Testis (tissue), 3 donors: ENCODE data around the gene PTDSS2. TPM values are rescaled to one million over a fixed set of nuclear protein-coding genes. Genes with fewer than 3 reads are reported as not detected.

Experiments used
- DNase-seq: peaks from one replicate; pipeline ENCODE4 v3.0.0-alpha.2; 2019
- H3K27ac ChIP-seq, 2 donors: fragments of 200-600 bp; sonication (generic); one replicate each; pipeline ENCODE4 v1.5.1; 2019
- H3K27me3 ChIP-seq: fragments of 200-600 bp; sonication (generic); one replicate; pipeline ENCODE4 v1.5.1; 2019
- H3K36me3 ChIP-seq: fragments of 200-600 bp; sonication (generic); one replicate; pipeline ENCODE4 v1.5.1; 2017; ENCODE audit warnings: low read depth; ENCODE audit errors: missing control alignments
- H3K4me1 ChIP-seq: fragments of 200-600 bp; sonication (generic); one replicate; pipeline ENCODE4 v1.5.1; 2019
- H3K4me3 ChIP-seq, 2 donors: fragments of 200-600 bp; sonication (generic); one replicate each; pipeline ENCODE4 v1.5.1; 2017 to 2019
- H3K9me3 ChIP-seq: fragments of 200-600 bp; sonication (generic); one replicate; pipeline ENCODE4 v1.5.1; 2017
- CTCF ChIP-seq, 3 experiments: fragments of 450-650 bp in 2 of 3; fragments of 200-600 bp in 1 of 3; sonication (generic) in 1 of 3; IDR thresholded peaks; one replicate each; pipeline ENCODE4 v1.5.1; 2016 to 2019; ENCODE audit warnings: antibody characterized with exemption in 3 of 3, mild to moderate bottlenecking in 2 of 3, moderate library complexity in 1 of 3
- POLR2A ChIP-seq: fragments of 450-650 bp; IDR thresholded peaks from one replicate; pipeline ENCODE4 v1.6.1; 2017; ENCODE audit warnings: antibody characterized with exemption, mild to moderate bottlenecking, moderate library complexity
- WGBS, 2 donors: methylation state at CpG; one replicate each; pipeline ENCODE4 v1.1.5; 2018; 5-methylcytosine and 5-hydroxymethylcytosine counted together
- intact Hi-C: fragments of 100-400 bp; cut with DNase I; formaldehyde crosslinking; loops from one replicate; pipeline ENCODE4 v1.15.1; 2023; ENCODE audit warnings: low total_unique reads
- polyA plus RNA-seq: library from polyadenylated mRNA; stranded (reverse); fragments of 350-450 nt; fragmentation: Illumina TruSeq; extraction: RNeasy Lipid Tissue Mini Kit (QIAGEN cat#74804); gene quantifications from one replicate; pipeline ENCODE4 v1.2.3, GENCODE V29; 2014; ENCODE audit warnings: low read depth, low replicate concordance; ENCODE audit not compliant: insufficient read depth
- total RNA-seq, 2 donors: library from RNA; depleted of rRNA; stranded (reverse); fragments of >200 nt; gene quantifications; one replicate each; pipeline ENCODE4 v1.2.3, GENCODE V29; 2016

Gene PTDSS2
- total and polyA plus RNA-seq, 3 donors from 2014 or later: 107 to 160 (median 116) TPM

- TF ChIP-seq POLR2A: no peak
- no peak for TF ChIP-seq CTCF (IDR thresholded peaks at IDR 0.05)
- 80 to 83% methylated on average over 3 to 15 of the region's 15 CpGs for WGBS, 2 donors
- Histone ChIP-seq H3K27ac (no peak overlapping the region), H3K27me3 (no peaks in the 10 kb centered on the region), H3K9me3 (no peaks in the 10 kb centered on the region), H3K4me1 (peaks cover 3% of the 10 kb centered on the region), H3K36me3 (no peaks in the 10 kb centered on the region), H3K4me3 (no peak overlapping the region)
- DNase-seq: no peak
- intact Hi-C loops: no loop called here
Measured at GRCh38 chr11:412641-413119, 37.4 kb upstream of the PTDSS2 start.

GRCh38 chr11:413120-414081, 36.7 kb upstream of the PTDSS2 start:
- peaks cover 3% of the 10 kb centered on the region for H3K4me1 ChIP-seq
- H3K27ac ChIP-seq: no peak overlapping the region
- no peak for DNase-seq
- TF ChIP-seq POLR2A (no peak), CTCF (IDR thresholded peaks at IDR 0.05) (no peak)
- H3K36me3 ChIP-seq: no peaks in the 10 kb centered on the region
- H3K27me3 ChIP-seq: no peaks in the 10 kb centered on the region
- 46 to 61% methylated on average over 6 to 14 of the region's 14 CpGs for WGBS, 2 donors
- intact Hi-C loops: no loop called here
- no peaks in the 10 kb centered on the region for H3K9me3 ChIP-seq
- H3K4me3 ChIP-seq: no peak overlapping the region

- WGBS, 2 donors: 69 to 78% methylated on average over 4 to 9 of the region's 9 CpGs
- no peaks in the 10 kb centered on the region for H3K36me3 ChIP-seq
- no peak overlapping the region for H3K27ac ChIP-seq
- peaks cover 3% of the 10 kb centered on the region for H3K4me1 ChIP-seq
- no peaks in the 10 kb centered on the region for H3K9me3 ChIP-seq
- no peak overlapping the region for H3K4me3 ChIP-seq
- no peak for DNase-seq
- intact Hi-C loops: no loop called here
- no peaks in the 10 kb centered on the region for H3K27me3 ChIP-seq
- TF ChIP-seq CTCF (IDR thresholded peaks at IDR 0.05) (no peak), POLR2A (no peak)
Measured at GRCh38 chr11:414318-414857, 35.7 kb upstream of the PTDSS2 start.

GRCh38 chr11:415640-416041, 34.4 kb upstream of the PTDSS2 start:
- TF ChIP-seq POLR2A (no peak), CTCF (IDR thresholded peaks at IDR 0.05) (no peak)
- H3K27ac ChIP-seq: no peak overlapping the region
- no peaks in the 10 kb centered on the region for H3K27me3 ChIP-seq
- intact Hi-C loops: no loop called here
- DNase-seq: no peak
- no peaks in the 10 kb centered on the region for H3K36me3 ChIP-seq
- 72 to 75% methylated on average over 2 to 5 of the region's 5 CpGs for WGBS, 2 donors
- H3K4me3 ChIP-seq: no peak overlapping the region
- no peaks in the 10 kb centered on the region for H3K9me3 ChIP-seq
- peaks cover 3% of the 10 kb centered on the region for H3K4me1 ChIP-seq
